ENCODE results near the gene ICAM1. TPM values are rescaled to one million over a fixed set of nuclear protein-coding genes. Genes with fewer than 3 reads are reported as not detected.

The ICAM1 gene
- total RNA-seq, 4 donors from 2014 or later = 8.8 to 33.0 (median 19.6) TPM

DNA sequence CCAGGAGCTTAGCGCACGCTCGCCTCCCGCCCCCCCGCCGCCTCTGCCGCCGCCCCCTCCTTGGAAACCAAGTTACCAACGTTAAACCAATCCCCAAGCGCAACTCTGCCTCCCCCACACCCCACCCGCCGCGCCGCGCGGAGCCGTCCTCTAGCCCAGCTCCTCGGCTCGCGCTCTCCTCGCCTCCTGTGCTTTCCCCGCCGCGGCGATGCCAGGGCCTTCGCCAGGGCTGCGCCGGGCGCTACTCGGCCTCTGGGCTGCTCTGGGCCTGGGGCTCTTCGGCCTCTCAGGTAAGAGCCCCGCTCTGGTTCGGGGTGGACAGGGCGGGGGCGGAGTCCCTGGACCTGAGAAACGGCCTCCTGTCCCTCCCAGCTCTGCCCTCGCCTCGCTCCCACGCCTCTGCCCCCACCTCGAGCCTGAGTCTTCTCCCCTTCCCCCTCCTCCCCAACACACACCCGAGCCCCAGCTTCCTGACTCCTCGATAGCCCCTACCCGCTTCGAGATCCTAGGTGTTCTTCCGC is 19.0 kb downstream of the ICAM1 start, which contains the start of gene ICAM5:
Gene ICAM5 (plus strand): TSS at position 117 of the 521 bp plus-strand sequence. CDS start 92 bp downstream, at position 209.
- WGBS, 2 donors (ENCODE audit: low coverage in 1 of 2) = 4% methylated on average over 9 of the region's 45 CpGs; no CpG with 5 or more reads in 1 of the 2 donors
- Histone ChIP-seq H3K36me3 (peaks cover 0 to 7% of the 10 kb centered on the region in 2 donors), H3K4me3 (peak within 1 kb of the TSS in 1 of 2 donors; percentile 46), H3K4me1 (peaks cover 0 to 82% (median 42%) of the 10 kb centered on the region in 3 donors), H3K27ac (no peak within 1 kb of the TSS), H3K9me3 (no peaks in the 10 kb centered on the region), H3K27me3 (peaks cover 94% of the 10 kb centered on the region)
- ATAC-seq = no peak
- TF ChIP-seq POLR2AphosphoS5 (IDR thresholded peaks at IDR 0.05) = no peak

DNA sequence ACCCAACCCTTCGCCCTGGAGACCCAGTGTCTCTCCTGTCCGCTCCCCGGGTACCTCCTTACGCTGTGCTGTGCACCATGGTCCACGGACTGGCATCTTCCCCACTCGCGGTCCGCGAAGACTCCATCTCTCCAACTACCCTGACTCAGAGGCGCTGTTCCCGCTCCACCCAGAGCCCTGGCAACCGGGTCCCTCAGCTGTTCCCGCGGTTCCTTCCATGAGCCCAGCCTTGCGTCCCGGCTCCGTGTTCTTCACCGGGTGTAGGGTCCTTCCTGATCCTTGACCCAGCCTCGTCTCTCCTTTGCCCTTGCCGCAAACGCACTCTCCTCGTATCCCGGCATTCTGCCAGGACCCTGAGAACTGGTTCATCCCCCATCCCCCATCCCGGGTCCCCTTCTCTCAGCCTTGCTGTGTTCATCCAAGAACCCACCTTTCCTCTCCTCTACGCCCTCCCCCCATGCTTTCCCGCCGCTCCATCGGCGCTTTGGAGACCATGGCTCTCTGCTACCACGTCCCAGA is 19.5 kb downstream of the ICAM1 start:
- Histone ChIP-seq H3K4me3 (peak overlapping the region in 1 of 2 donors; percentile 46), H3K9me3 (no peaks in the 10 kb centered on the region), H3K27me3 (peaks cover 94% of the 10 kb centered on the region), H3K27ac (no peak overlapping the region), H3K4me1 (peaks cover 0 to 88% (median 47%) of the 10 kb centered on the region in 3 donors), H3K36me3 (peaks cover 0 to 2% of the 10 kb centered on the region in 2 donors)
- 0 to 2% methylated on average over 20 to 27 of the region's 30 CpGs for WGBS, 2 donors (ENCODE audit: low coverage in 1 of 2)
- no peak for TF ChIP-seq CTCF (IDR thresholded peaks at IDR 0.05)
- no peak for TF ChIP-seq EP300 (IDR thresholded peaks at IDR 0.05)
- no peak for TF ChIP-seq POLR2A (IDR thresholded peaks at IDR 0.05)
- TF ChIP-seq POLR2AphosphoS5 (IDR thresholded peaks at IDR 0.05) = no peak
- ATAC-seq = no peak

- TF ChIP-seq EP300 (IDR thresholded peaks at IDR 0.05) (no peak), POLR2AphosphoS5 (IDR thresholded peaks at IDR 0.05) (no peak), POLR2A (IDR thresholded peaks at IDR 0.05) (peak in 1 of 2 donors; percentile 6), CTCF (IDR thresholded peaks at IDR 0.05) (no peak)
- Histone ChIP-seq H3K27me3 (peaks cover 98% of the 10 kb centered on the region), H3K4me1 (peaks cover 0 to 94% (median 53%) of the 10 kb centered on the region in 3 donors), H3K36me3 (no peaks in the 10 kb centered on the region), H3K9me3 (no peaks in the 10 kb centered on the region), H3K4me3 (peak overlapping the region in 1 of 2 donors; percentile 46), H3K27ac (peak overlapping the region in 1 of 4 donors; percentile 23)
- ATAC-seq = peak; percentile 24
- 0% methylated on average over 6 of the region's 57 CpGs; no CpG with 5 or more reads in 1 of the 2 donors for WGBS, 2 donors (ENCODE audit: low coverage in 1 of 2)
Observed at GRCh38 chr19:10290876-10291553, 20.1 kb downstream of the ICAM1 start.

GRCh38 chr19:10291554-10292205 is 20.8 kb downstream of the ICAM1 start:
- Histone ChIP-seq H3K27me3 (peaks cover 100% of the 10 kb centered on the region), H3K27ac (peak overlapping the region in 1 of 4 donors; percentile 23), H3K36me3 (no peaks in the 10 kb centered on the region), H3K9me3 (no peaks in the 10 kb centered on the region), H3K4me3 (peak overlapping the region in 1 of 2 donors; percentile 46), H3K4me1 (peaks cover 0 to 98% (median 55%) of the 10 kb centered on the region in 3 donors)
- WGBS, 2 donors (ENCODE audit: low coverage in 1 of 2) = 10% methylated on average over 7 of the region's 49 CpGs; no CpG with 5 or more reads in 1 of the 2 donors
- peak; percentile 6 for ATAC-seq
- TF ChIP-seq POLR2A (IDR thresholded peaks at IDR 0.05) (no peak), EP300 (IDR thresholded peaks at IDR 0.05) (no peak), POLR2AphosphoS5 (IDR thresholded peaks at IDR 0.05) (no peak), CTCF (IDR thresholded peaks at IDR 0.05) (no peak)

- TF ChIP-seq POLR2AphosphoS5 (IDR thresholded peaks at IDR 0.05) (no peak), CTCF (IDR thresholded peaks at IDR 0.05) (no peak), POLR2A (IDR thresholded peaks at IDR 0.05) (no peak), EP300 (IDR thresholded peaks at IDR 0.05) (no peak)
- Histone ChIP-seq H3K4me1 (peaks cover 0 to 92% (median 50%) of the 10 kb centered on the region in 3 donors), H3K36me3 (no peaks in the 10 kb centered on the region), H3K4me3 (peak overlapping the region in 1 of 2 donors; percentile 46), H3K9me3 (no peaks in the 10 kb centered on the region), H3K27ac (no peak overlapping the region), H3K27me3 (peaks cover 100% of the 10 kb centered on the region)
- 1% methylated on average over 9 of the region's 45 CpGs; no CpG with 5 or more reads in 1 of the 2 donors for WGBS, 2 donors (ENCODE audit: low coverage in 1 of 2)
- ATAC-seq = peak; percentile 59
Observed at GRCh38 chr19:10292206-10292788, 21.4 kb downstream of the ICAM1 start.
